DOHH2 (cell line): ENCODE results near the gene FNIP1.
"Not testable (repeated sequence)": the region's sequence is repeated elsewhere in the genome, so short reads cannot be mapped to it uniquely, and the experiment has no call there.

Experiments
- H3F3A ChIP-seq: fragments of 200-600 bp; sonication (generic), shearing (Covaris generic); 2 replicates; pipeline ENCODE4 v1.6.0; 2016; ENCODE audit warnings: antibody characterized with exemption, mild to moderate bottlenecking; ENCODE audit not compliant: control insufficient read depth, insufficient read depth
- H3K27ac ChIP-seq: fragments of 200-600 bp; sonication (generic); 2 replicates; pipeline ENCODE4 v1.5.1; 2014; ENCODE audit warnings: low read depth, mild to moderate bottlenecking, low read length, moderate library complexity
- H3K27me3 ChIP-seq: fragments of 200-600 bp; sonication (generic); 2 replicates; pipeline ENCODE4 v1.6.1; 2014; ENCODE audit warnings: mild to moderate bottlenecking, low read length, mixed read lengths; ENCODE audit not compliant: control insufficient read depth
- H3K36me3 ChIP-seq: fragments of 200-600 bp; sonication (generic); 2 replicates; pipeline ENCODE4 v1.6.1; 2014; ENCODE audit warnings: mild to moderate bottlenecking, low read length, moderate library complexity, mixed read lengths; ENCODE audit not compliant: control insufficient read depth
- H3K4me1 ChIP-seq: fragments of 200-600 bp; sonication (generic); 2 replicates; pipeline ENCODE4 v1.6.1; 2014; ENCODE audit warnings: mild to moderate bottlenecking, low read length, mixed read lengths; ENCODE audit not compliant: control insufficient read depth
- H3K4me2 ChIP-seq: fragments of 200-600 bp; sonication (generic); 2 replicates; pipeline ENCODE4 v1.6.0; 2014; ENCODE audit warnings: mild to moderate bottlenecking, low read length, moderate library complexity
- H3K4me3 ChIP-seq: fragments of 200-600 bp; sonication (generic); 2 replicates; pipeline ENCODE4 v1.5.1; 2014; ENCODE audit warnings: mild to moderate bottlenecking, low read length, mixed read lengths
- H3K79me2 ChIP-seq: fragments of 200-600 bp; sonication (generic); 2 replicates; pipeline ENCODE4 v1.6.1; 2014; ENCODE audit warnings: mild to moderate bottlenecking, low read length, mixed read lengths; ENCODE audit not compliant: control insufficient read depth
- H3K9me2 ChIP-seq: fragments of 200-600 bp; sonication (generic); replicated peaks from 2 replicates; pipeline ENCODE4 v1.6.1; 2014; ENCODE audit warnings: mild to moderate bottlenecking, low read length, mixed read lengths; ENCODE audit not compliant: control insufficient read depth
- H3K9me3 ChIP-seq: fragments of 200-600 bp; sonication (generic); 2 replicates; pipeline ENCODE4 v1.6.1; 2014; ENCODE audit warnings: antibody characterized with exemption, low read length, mixed read lengths; ENCODE audit not compliant: control insufficient read depth, insufficient read depth
- H4K20me1 ChIP-seq: fragments of 200-600 bp; sonication (generic); 2 replicates; pipeline ENCODE4 v1.6.0; 2014; ENCODE audit warnings: low read depth, mild to moderate bottlenecking, antibody characterized with exemption, low read length, moderate library complexity; ENCODE audit not compliant: control insufficient read depth, insufficient read depth
- CTCF ChIP-seq: fragments of 200-600 bp; sonication (generic); IDR thresholded peaks from one replicate; pipeline ENCODE4 v1.5.1; 2014; ENCODE audit warnings: antibody characterized with exemption, mild to moderate bottlenecking, low read depth, low read length; ENCODE audit not compliant: poor library complexity, severe bottlenecking
- EZH2phosphoT487 ChIP-seq: fragments of 200-600 bp; sonication (generic); IDR thresholded peaks from 2 replicates; pipeline ENCODE4 v1.6.1; 2017; ENCODE audit warnings: borderline replicate concordance, mild to moderate bottlenecking, antibody characterized with exemption, low read length, moderate library complexity, mixed read lengths

The FNIP1 gene

DNA sequence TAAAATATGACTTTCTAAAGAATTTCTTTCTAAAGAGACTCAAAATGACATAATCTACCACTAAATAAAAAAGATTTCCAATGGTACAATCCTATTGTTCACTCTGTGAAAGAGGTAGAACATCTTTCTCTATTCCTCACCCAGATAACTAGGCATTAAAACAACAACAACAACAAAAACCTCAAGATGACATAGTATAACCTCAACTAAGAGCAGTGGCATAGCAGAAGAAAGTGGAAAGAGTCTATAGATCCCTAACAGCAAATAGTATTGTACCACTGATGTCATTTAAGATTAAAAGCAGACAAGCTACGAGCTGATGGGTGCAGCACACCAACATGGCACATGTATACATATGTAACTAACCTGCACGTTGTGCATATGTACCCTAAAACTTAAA is 191.7 kb downstream of the FNIP1 start:
- Histone ChIP-seq H3K9me2 (no peaks in the 10 kb centered on the region), H3K9me3 (no peaks in the 10 kb centered on the region), H3F3A (no peaks in the 10 kb centered on the region), H3K4me3 (no peak overlapping the region), H3K4me1 (peaks cover 6% of the 10 kb centered on the region; the same call in 1 of the 2 replicates), H4K20me1 (peaks cover 17% of the 10 kb centered on the region; the same call in 1 of the 2 replicates), H3K36me3 (peaks cover 40% of the 10 kb centered on the region), H3K27me3 (no peaks in the 10 kb centered on the region), H3K79me2 (peaks cover 87% of the 10 kb centered on the region), H3K4me2 (no peak overlapping the region), H3K27ac (no peak overlapping the region)
- TF ChIP-seq EZH2phosphoT487 (no peak), CTCF (no peak)

GRCh38 chr5:131595088-131596033 is 201.5 kb downstream of the FNIP1 start:
- no peak overlapping the region for H3K4me3 ChIP-seq
- no peak overlapping the region for H3K27ac ChIP-seq
- 0 out of 2 replicates have a peak, but pooled peaks cover 15% of the 10 kb centered on the region for H3F3A ChIP-seq
- H3K27me3 ChIP-seq, result no peaks in the 10 kb centered on the region
- peaks cover 5% of the 10 kb centered on the region; the same call in 1 of the 2 replicates for H4K20me1 ChIP-seq
- H3K36me3 ChIP-seq, result peaks cover 59% of the 10 kb centered on the region
- peaks cover 80% of the 10 kb centered on the region for H3K79me2 ChIP-seq
- H3K9me2 ChIP-seq, result no peaks in the 10 kb centered on the region
- H3K4me2 ChIP-seq, result no peak overlapping the region
- no peaks in the 10 kb centered on the region for H3K9me3 ChIP-seq
- TF ChIP-seq EZH2phosphoT487 (no peak), CTCF (no peak)
- 0 out of 2 replicates have a peak, but pooled peaks cover 2% of the 10 kb centered on the region for H3K4me1 ChIP-seq

DNA sequence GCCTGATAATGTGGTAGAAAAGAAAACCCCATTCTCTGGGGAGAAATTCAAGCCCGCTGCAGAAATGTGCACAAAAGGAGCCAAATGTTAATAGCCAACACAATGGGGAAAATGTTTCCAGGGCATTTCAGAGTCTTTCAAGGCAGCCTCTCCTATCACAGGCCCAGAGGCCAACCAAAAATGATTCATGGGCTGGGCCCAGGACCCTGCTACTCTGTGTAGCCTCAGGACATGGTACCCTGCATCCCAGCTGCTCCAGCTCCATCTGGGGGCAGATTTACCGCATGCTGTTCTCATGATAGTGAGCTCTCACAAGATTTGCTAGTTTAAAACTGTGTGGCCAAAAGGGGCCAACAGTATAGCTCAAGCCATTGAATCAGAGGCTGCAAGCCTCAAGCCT is 202.9 kb downstream of the FNIP1 start:
- peaks cover 78% of the 10 kb centered on the region for H3K79me2 ChIP-seq
- H3K4me3 ChIP-seq, result no peak overlapping the region
- H3K27me3 ChIP-seq, result no peaks in the 10 kb centered on the region
- H3K4me2 ChIP-seq, result no peak overlapping the region
- H4K20me1 ChIP-seq, result peaks cover 5% of the 10 kb centered on the region; the same call in 1 of the 2 replicates
- no peak overlapping the region for H3K27ac ChIP-seq
- 0 out of 2 replicates have a peak, but pooled peaks cover 6% of the 10 kb centered on the region for H3K4me1 ChIP-seq
- H3K36me3 ChIP-seq, result peaks cover 56% of the 10 kb centered on the region
- H3K9me3 ChIP-seq, result no peaks in the 10 kb centered on the region
- H3F3A ChIP-seq, result 0 out of 2 replicates have a peak, but pooled peaks cover 15% of the 10 kb centered on the region
- H3K9me2 ChIP-seq, result no peaks in the 10 kb centered on the region
- TF ChIP-seq CTCF (no peak), EZH2phosphoT487 (no peak)

DNA sequence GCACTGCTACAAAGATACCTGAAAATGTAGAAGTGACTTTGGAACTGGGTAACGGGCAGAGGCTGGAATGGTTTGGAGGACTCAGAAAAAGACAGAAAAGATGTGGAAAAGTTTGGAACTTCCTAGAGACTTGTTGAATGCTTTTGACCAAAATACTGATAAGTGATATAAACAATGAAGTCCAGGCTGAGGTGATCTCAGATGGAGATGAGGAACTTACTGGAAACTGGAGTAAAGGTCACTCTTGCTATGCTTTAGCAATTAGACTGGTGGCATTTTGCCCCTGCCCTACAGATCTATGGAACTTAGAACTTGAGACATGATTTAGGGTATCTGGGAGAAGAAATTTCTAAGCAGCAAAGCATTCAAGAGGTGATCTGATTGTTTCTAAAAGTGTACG is 203.4 kb downstream of the FNIP1 start:
- not testable (repeated sequence) for H3K4me2 ChIP-seq
- H3K79me2 ChIP-seq, result peaks cover 78% of the 10 kb centered on the region

More for the DNA sequence above, 203.4 kb downstream of the FNIP1 start:
- Histone ChIP-seq H3K36me3 (peaks cover 57% of the 10 kb centered on the region), H3F3A (0 out of 2 replicates have a peak, but pooled peaks cover 15% of the 10 kb centered on the region)
- not testable (repeated sequence) for H3K27ac ChIP-seq, H3K9me3 ChIP-seq, H3K27me3 ChIP-seq, H4K20me1 ChIP-seq, H3K9me2 ChIP-seq, H3K4me1 ChIP-seq, H3K4me3 ChIP-seq
